HEK293 (cell line): ENCODE measurements around the gene KCNMB4.
A peak's percentile ranks its signal among the peaks of the same experiment; 100 is the strongest.

ENCODE experiments used
- KLF8 ChIP-seq: fragments of 450-650 bp; formaldehyde crosslinking; IDR thresholded peaks from 2 replicates; pipeline ENCODE4 v1.5.1; 2016; ENCODE audit warnings: missing biosample characterization, missing genetic modification characterization
- RBAK ChIP-seq: fragments of 450-650 bp; formaldehyde crosslinking; IDR thresholded peaks from 2 replicates; pipeline ENCODE4 v1.5.1; 2016; ENCODE audit warnings: missing biosample characterization, missing genetic modification characterization
- SETDB1 ChIP-seq: IDR thresholded peaks from one replicate; pipeline ENCODE4 v1.6.1; 2017; ENCODE audit warnings: mild to moderate bottlenecking, low read length, moderate library complexity, mixed read lengths; ENCODE audit not compliant: insufficient read length
- ZBTB20 ChIP-seq: fragments of 450-650 bp; formaldehyde crosslinking; IDR thresholded peaks from 2 replicates; pipeline ENCODE4 v1.5.1; 2016; ENCODE audit warnings: missing biosample characterization, missing genetic modification characterization
- ZFP69B ChIP-seq: fragments of 450-650 bp; formaldehyde crosslinking; IDR thresholded peaks from 2 replicates; pipeline ENCODE4 v1.5.1; 2016; ENCODE audit warnings: missing biosample characterization, missing genetic modification characterization
- ZIC2 ChIP-seq: fragments of 450-650 bp; formaldehyde crosslinking; IDR thresholded peaks from 2 replicates; pipeline ENCODE4 v1.5.1; 2016; ENCODE audit warnings: missing biosample characterization, missing genetic modification characterization
- ZNF157 ChIP-seq: fragments of 450-650 bp; formaldehyde crosslinking; IDR thresholded peaks from 2 replicates; pipeline ENCODE4 v1.5.1; 2016; ENCODE audit warnings: missing biosample characterization, missing genetic modification characterization
- ZNF202 ChIP-seq: fragments of 450-650 bp; formaldehyde crosslinking; IDR thresholded peaks from 2 replicates; pipeline ENCODE4 v1.5.1; 2016; ENCODE audit warnings: missing biosample characterization, missing genetic modification characterization, borderline replicate concordance
- ZNF324 ChIP-seq: fragments of 450-650 bp; formaldehyde crosslinking; IDR thresholded peaks from 2 replicates; pipeline ENCODE4 v1.5.1; 2016; ENCODE audit warnings: missing biosample characterization, missing genetic modification characterization
- ZNF37A ChIP-seq: fragments of 450-650 bp; IDR thresholded peaks from 2 replicates; pipeline ENCODE4 v1.5.1; 2018; ENCODE audit warnings: missing biosample characterization, missing genetic modification characterization
- ZNF433 ChIP-seq: fragments of 450-650 bp; formaldehyde crosslinking; IDR thresholded peaks from 2 replicates; pipeline ENCODE4 v1.5.1; 2016; ENCODE audit warnings: missing biosample characterization, missing genetic modification characterization, low read depth
- ZNF48 ChIP-seq: fragments of 450-650 bp; formaldehyde crosslinking; IDR thresholded peaks from 2 replicates; pipeline ENCODE4 v1.5.1; 2016; ENCODE audit warnings: missing biosample characterization, missing genetic modification characterization
- ZNF521 ChIP-seq: fragments of 450-650 bp; formaldehyde crosslinking; IDR thresholded peaks from 2 replicates; pipeline ENCODE4 v1.5.1; 2017; ENCODE audit warnings: missing biosample characterization, mild to moderate bottlenecking, missing genetic modification characterization
- ZNF558 ChIP-seq: fragments of 450-650 bp; formaldehyde crosslinking; IDR thresholded peaks from 2 replicates; pipeline ENCODE4 v1.5.1; 2016; ENCODE audit warnings: missing biosample characterization, missing genetic modification characterization
- ZNF560 ChIP-seq: fragments of 450-650 bp; formaldehyde crosslinking; IDR thresholded peaks from 2 replicates; pipeline ENCODE4 v1.5.1; 2017; ENCODE audit warnings: missing biosample characterization, missing genetic modification characterization, borderline replicate concordance
- ZNF670 ChIP-seq: fragments of 450-650 bp; formaldehyde crosslinking; IDR thresholded peaks from 2 replicates; pipeline ENCODE4 v1.5.1; 2016; ENCODE audit warnings: missing biosample characterization, missing genetic modification characterization, low read depth
- ZNF792 ChIP-seq: fragments of 450-650 bp; formaldehyde crosslinking; IDR thresholded peaks from 2 replicates; pipeline ENCODE4 v1.5.1; 2016; ENCODE audit warnings: missing biosample characterization, missing genetic modification characterization
- ZXDB ChIP-seq: fragments of 450-650 bp; formaldehyde crosslinking; IDR thresholded peaks from 2 replicates; pipeline ENCODE4 v1.5.1; 2016; ENCODE audit warnings: missing biosample characterization, missing genetic modification characterization
- TF ChIP-seq, protein P1 (sequence below): fragments of 450-650 bp; formaldehyde crosslinking; IDR thresholded peaks from 2 replicates; pipeline ENCODE4 v1.5.1; 2016; ENCODE audit warnings: missing biosample characterization, missing genetic modification characterization, low read depth
- TF ChIP-seq, protein P2 (sequence below): fragments of 450-650 bp; formaldehyde crosslinking; IDR thresholded peaks from 2 replicates; pipeline ENCODE4 v1.5.1; 2016; ENCODE audit warnings: missing biosample characterization, missing genetic modification characterization, borderline replicate concordance
- TF ChIP-seq, protein P3 (sequence below): fragments of 450-650 bp; IDR thresholded peaks from 2 replicates; pipeline ENCODE4 v1.5.1; 2018; ENCODE audit warnings: missing biosample characterization, missing genetic modification characterization
- TF ChIP-seq, protein P4 (sequence below): fragments of 450-650 bp; formaldehyde crosslinking; IDR thresholded peaks from 2 replicates; pipeline ENCODE4 v1.5.1; 2017; ENCODE audit warnings: missing biosample characterization, missing genetic modification characterization
- TF ChIP-seq, protein P5 (sequence below): fragments of 450-650 bp; formaldehyde crosslinking; conservative IDR thresholded peaks from 2 replicates; pipeline ENCODE4 v1.5.1; 2016; ENCODE audit warnings: low read depth, missing biosample characterization, missing genetic modification characterization
- TF ChIP-seq, protein P6 (sequence below): fragments of 450-650 bp; formaldehyde crosslinking; IDR thresholded peaks from 2 replicates; pipeline ENCODE4 v1.5.1; 2017; ENCODE audit warnings: missing biosample characterization, missing genetic modification characterization

KCNMB4 gene

DNA sequence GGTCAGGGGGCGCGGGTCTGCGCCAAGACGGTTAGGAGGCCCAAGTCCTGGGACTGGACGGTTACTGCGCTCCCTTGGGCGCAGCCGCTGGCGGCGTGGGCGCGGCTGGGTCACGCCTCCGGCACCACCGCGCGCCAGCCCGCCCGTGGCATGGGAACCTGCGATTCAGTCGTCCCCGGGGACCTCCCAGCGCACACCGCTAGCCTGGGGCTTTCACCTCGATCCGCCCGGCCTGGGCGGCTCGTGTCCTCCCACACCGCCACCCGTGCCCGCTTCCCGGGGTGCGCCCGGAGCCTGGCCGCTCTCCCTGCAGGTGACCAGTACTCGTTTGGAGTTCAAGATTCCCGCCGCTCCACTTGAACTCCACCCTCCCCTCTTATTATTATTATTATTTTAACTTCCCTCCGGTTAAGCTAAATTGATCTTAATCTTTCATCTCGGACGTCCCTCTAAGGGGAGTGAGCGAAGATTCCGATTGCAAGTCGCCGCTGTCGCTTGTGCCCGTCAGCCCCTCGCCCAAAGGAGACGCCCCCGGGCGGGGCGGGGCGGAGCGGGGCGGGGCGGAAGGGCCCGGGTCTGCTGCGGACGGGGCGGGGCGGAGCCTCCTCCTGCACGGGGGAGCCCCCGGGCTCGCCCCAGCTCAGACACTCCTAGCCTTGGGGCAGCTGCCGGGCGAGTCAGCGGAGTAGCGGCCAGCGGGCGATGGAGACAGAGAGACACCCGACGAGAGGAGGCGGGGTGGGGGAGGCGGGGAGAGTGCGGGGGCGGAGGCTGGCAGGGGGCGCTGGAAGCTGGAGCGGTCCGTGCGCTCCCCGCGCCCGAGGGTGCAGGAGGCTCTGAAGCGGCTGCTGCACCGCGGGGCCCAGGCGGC lies at the start of gene KCNMB4 (continued):
- TF ChIP-seq, protein P1, sequence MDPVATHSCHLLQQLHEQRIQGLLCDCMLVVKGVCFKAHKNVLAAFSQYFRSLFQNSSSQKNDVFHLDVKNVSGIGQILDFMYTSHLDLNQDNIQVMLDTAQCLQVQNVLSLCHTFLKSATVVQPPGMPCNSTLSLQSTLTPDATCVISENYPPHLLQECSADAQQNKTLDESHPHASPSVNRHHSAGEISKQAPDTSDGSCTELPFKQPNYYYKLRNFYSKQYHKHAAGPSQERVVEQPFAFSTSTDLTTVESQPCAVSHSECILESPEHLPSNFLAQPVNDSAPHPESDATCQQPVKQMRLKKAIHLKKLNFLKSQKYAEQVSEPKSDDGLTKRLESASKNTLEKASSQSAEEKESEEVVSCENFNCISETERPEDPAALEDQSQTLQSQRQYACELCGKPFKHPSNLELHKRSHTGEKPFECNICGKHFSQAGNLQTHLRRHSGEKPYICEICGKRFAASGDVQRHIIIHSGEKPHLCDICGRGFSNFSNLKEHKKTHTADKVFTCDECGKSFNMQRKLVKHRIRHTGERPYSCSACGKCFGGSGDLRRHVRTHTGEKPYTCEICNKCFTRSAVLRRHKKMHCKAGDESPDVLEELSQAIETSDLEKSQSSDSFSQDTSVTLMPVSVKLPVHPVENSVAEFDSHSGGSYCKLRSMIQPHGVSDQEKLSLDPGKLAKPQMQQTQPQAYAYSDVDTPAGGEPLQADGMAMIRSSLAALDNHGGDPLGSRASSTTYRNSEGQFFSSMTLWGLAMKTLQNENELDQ (tag by site-specific recombination), result no peak
- no peak for TF ChIP-seq ZNF433 (tag by site-specific recombination)
- no peak for TF ChIP-seq ZNF560 (tag by site-specific recombination)
- no peak for TF ChIP-seq ZNF48 (tag by site-specific recombination)
- peak; percentile 54 for TF ChIP-seq ZXDB (tag by site-specific recombination)
- no peak for TF ChIP-seq ZNF157 (tag by site-specific recombination)
- no peak for TF ChIP-seq SETDB1
- TF ChIP-seq, protein P2, sequence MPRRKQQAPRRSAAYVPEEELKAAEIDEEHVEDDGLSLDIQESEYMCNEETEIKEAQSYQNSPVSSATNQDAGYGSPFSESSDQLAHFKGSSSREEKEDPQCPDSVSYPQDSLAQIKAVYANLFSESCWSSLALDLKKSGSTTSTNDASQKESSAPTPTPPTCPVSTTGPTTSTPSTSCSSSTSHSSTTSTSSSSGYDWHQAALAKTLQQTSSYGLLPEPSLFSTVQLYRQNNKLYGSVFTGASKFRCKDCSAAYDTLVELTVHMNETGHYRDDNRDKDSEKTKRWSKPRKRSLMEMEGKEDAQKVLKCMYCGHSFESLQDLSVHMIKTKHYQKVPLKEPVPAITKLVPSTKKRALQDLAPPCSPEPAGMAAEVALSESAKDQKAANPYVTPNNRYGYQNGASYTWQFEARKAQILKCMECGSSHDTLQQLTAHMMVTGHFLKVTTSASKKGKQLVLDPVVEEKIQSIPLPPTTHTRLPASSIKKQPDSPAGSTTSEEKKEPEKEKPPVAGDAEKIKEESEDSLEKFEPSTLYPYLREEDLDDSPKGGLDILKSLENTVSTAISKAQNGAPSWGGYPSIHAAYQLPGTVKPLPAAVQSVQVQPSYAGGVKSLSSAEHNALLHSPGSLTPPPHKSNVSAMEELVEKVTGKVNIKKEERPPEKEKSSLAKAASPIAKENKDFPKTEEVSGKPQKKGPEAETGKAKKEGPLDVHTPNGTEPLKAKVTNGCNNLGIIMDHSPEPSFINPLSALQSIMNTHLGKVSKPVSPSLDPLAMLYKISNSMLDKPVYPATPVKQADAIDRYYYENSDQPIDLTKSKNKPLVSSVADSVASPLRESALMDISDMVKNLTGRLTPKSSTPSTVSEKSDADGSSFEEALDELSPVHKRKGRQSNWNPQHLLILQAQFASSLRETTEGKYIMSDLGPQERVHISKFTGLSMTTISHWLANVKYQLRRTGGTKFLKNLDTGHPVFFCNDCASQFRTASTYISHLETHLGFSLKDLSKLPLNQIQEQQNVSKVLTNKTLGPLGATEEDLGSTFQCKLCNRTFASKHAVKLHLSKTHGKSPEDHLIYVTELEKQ (tag by site-specific recombination), result no peak
- peak; percentile 59 for TF ChIP-seq ZIC2 (tag by site-specific recombination)
- TF ChIP-seq, protein P3, sequence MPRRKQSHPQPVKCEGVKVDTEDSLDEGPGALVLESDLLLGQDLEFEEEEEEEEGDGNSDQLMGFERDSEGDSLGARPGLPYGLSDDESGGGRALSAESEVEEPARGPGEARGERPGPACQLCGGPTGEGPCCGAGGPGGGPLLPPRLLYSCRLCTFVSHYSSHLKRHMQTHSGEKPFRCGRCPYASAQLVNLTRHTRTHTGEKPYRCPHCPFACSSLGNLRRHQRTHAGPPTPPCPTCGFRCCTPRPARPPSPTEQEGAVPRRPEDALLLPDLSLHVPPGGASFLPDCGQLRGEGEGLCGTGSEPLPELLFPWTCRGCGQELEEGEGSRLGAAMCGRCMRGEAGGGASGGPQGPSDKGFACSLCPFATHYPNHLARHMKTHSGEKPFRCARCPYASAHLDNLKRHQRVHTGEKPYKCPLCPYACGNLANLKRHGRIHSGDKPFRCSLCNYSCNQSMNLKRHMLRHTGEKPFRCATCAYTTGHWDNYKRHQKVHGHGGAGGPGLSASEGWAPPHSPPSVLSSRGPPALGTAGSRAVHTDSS (tag by site-specific recombination), result no peak
- TF ChIP-seq ZNF202 (tag by site-specific recombination), result no peak
- TF ChIP-seq ZNF558 (tag by site-specific recombination), result no peak
- TF ChIP-seq, protein P4, sequence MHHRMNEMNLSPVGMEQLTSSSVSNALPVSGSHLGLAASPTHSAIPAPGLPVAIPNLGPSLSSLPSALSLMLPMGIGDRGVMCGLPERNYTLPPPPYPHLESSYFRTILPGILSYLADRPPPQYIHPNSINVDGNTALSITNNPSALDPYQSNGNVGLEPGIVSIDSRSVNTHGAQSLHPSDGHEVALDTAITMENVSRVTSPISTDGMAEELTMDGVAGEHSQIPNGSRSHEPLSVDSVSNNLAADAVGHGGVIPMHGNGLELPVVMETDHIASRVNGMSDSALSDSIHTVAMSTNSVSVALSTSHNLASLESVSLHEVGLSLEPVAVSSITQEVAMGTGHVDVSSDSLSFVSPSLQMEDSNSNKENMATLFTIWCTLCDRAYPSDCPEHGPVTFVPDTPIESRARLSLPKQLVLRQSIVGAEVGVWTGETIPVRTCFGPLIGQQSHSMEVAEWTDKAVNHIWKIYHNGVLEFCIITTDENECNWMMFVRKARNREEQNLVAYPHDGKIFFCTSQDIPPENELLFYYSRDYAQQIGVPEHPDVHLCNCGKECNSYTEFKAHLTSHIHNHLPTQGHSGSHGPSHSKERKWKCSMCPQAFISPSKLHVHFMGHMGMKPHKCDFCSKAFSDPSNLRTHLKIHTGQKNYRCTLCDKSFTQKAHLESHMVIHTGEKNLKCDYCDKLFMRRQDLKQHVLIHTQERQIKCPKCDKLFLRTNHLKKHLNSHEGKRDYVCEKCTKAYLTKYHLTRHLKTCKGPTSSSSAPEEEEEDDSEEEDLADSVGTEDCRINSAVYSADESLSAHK (tag by site-specific recombination), result no peak
- no peak for TF ChIP-seq RBAK
- TF ChIP-seq ZNF670 (tag by site-specific recombination), result no peak
- TF ChIP-seq ZNF324 (tag by site-specific recombination), result no peak
- TF ChIP-seq ZBTB20 (tag by site-specific recombination), result peak; percentile 53; the same call in 1 of the 2 replicates
- TF ChIP-seq KLF8, result peak; percentile 93
- TF ChIP-seq ZNF521 (tag by site-specific recombination), result no peak
- no peak for TF ChIP-seq ZFP69B (tag by site-specific recombination)
- no peak for TF ChIP-seq ZNF37A (tag by site-specific recombination)
- TF ChIP-seq, protein P5, sequence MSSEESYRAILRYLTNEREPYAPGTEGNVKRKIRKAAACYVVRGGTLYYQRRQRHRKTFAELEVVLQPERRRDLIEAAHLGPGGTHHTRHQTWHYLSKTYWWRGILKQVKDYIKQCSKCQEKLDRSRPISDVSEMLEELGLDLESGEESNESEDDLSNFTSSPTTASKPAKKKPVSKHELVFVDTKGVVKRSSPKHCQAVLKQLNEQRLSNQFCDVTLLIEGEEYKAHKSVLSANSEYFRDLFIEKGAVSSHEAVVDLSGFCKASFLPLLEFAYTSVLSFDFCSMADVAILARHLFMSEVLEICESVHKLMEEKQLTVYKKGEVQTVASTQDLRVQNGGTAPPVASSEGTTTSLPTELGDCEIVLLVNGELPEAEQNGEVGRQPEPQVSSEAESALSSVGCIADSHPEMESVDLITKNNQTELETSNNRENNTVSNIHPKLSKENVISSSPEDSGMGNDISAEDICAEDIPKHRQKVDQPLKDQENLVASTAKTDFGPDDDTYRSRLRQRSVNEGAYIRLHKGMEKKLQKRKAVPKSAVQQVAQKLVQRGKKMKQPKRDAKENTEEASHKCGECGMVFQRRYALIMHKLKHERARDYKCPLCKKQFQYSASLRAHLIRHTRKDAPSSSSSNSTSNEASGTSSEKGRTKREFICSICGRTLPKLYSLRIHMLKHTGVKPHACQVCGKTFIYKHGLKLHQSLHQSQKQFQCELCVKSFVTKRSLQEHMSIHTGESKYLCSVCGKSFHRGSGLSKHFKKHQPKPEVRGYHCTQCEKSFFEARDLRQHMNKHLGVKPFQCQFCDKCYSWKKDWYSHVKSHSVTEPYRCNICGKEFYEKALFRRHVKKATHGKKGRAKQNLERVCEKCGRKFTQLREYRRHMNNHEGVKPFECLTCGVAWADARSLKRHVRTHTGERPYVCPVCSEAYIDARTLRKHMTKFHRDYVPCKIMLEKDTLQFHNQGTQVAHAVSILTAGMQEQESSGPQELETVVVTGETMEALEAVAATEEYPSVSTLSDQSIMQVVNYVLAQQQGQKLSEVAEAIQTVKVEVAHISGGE (tag by site-specific recombination), result no peak
- TF ChIP-seq ZNF792, result no peak
- TF ChIP-seq, protein P6, sequence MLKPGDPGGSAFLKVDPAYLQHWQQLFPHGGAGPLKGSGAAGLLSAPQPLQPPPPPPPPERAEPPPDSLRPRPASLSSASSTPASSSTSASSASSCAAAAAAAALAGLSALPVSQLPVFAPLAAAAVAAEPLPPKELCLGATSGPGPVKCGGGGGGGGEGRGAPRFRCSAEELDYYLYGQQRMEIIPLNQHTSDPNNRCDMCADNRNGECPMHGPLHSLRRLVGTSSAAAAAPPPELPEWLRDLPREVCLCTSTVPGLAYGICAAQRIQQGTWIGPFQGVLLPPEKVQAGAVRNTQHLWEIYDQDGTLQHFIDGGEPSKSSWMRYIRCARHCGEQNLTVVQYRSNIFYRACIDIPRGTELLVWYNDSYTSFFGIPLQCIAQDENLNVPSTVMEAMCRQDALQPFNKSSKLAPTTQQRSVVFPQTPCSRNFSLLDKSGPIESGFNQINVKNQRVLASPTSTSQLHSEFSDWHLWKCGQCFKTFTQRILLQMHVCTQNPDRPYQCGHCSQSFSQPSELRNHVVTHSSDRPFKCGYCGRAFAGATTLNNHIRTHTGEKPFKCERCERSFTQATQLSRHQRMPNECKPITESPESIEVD, result no peak
